GM21515 (cell line): ENCODE measurements around the gene GCNA.
A peak's percentile ranks its signal among the peaks of the same experiment; 100 is the strongest.

Experiments
- ATAC-seq: cut with Tn5 transposase; IDR thresholded peaks from one replicate; pipeline ENCODE4 v1.9.1; 2021; ENCODE audit not compliant: unreplicated experiment

Gene GCNA

GRCh38 chrX:71578253-71579135 lies at the start of gene GCNA:
GCNA (plus strand) TSS chrX:71578437; CDS start chrX:71580822, 2,385 bp downstream.
- no peak for ATAC-seq

- ATAC-seq, result peak; percentile 13
Observed at GRCh38 chrX:71532078-71532752, 46.0 kb upstream of the GCNA start.

- ATAC-seq, result peak; percentile 71
Observed at GRCh38 chrX:71532753-71533425, 45.3 kb upstream of the GCNA start, which contains the start of gene OGT. OGT (plus strand) TSS chrX:71533104; CDS start chrX:71533300, 196 bp downstream.

GRCh38 chrX:71533516-71533850 lies 44.8 kb upstream of the GCNA start:
- ATAC-seq, result no peak

GRCh38 chrX:71533851-71534561 lies 44.2 kb upstream of the GCNA start:
- no peak for ATAC-seq

- no peak for ATAC-seq
Observed at GRCh38 chrX:71534773-71535544, 43.3 kb upstream of the GCNA start.

GRCh38 chrX:71536285-71536684 lies 42.0 kb upstream of the GCNA start:
- no peak for ATAC-seq

- ATAC-seq, result no peak
Observed at GRCh38 chrX:71537743-71538142, 40.5 kb upstream of the GCNA start.

GRCh38 chrX:71540801-71541200 lies 37.4 kb upstream of the GCNA start:
- ATAC-seq, result peak; percentile 22

- ATAC-seq, result peak; percentile 89
Observed at GRCh38 chrX:71541210-71542022, 36.8 kb upstream of the GCNA start.

GRCh38 chrX:71542411-71542810 lies 35.8 kb upstream of the GCNA start:
- no peak for ATAC-seq

- no peak for ATAC-seq
Observed at GRCh38 chrX:71542825-71543224, 35.4 kb upstream of the GCNA start.

- ATAC-seq, result no peak
Observed at GRCh38 chrX:71543316-71543715, 34.9 kb upstream of the GCNA start.

- ATAC-seq, result no peak
Observed at GRCh38 chrX:71545364-71545763, 32.9 kb upstream of the GCNA start.

GRCh38 chrX:71546879-71547278 lies 31.4 kb upstream of the GCNA start:
- ATAC-seq, result no peak

GRCh38 chrX:71547339-71547738 lies 30.9 kb upstream of the GCNA start:
- ATAC-seq, result no peak

- no peak for ATAC-seq
Observed at GRCh38 chrX:71549986-71550385, 28.3 kb upstream of the GCNA start.

- no peak for ATAC-seq
Observed at GRCh38 chrX:71550578-71550977, 27.7 kb upstream of the GCNA start.

GRCh38 chrX:71556036-71556435 lies 22.2 kb upstream of the GCNA start:
- ATAC-seq, result no peak
